Measurements from ENCODE around the gene PRAMEF13.
"Not testable (repeated sequence)": the region's sequence is repeated elsewhere in the genome, so short reads cannot be mapped to it uniquely, and the experiment has no call there.

PRAMEF13 gene

DNA sequence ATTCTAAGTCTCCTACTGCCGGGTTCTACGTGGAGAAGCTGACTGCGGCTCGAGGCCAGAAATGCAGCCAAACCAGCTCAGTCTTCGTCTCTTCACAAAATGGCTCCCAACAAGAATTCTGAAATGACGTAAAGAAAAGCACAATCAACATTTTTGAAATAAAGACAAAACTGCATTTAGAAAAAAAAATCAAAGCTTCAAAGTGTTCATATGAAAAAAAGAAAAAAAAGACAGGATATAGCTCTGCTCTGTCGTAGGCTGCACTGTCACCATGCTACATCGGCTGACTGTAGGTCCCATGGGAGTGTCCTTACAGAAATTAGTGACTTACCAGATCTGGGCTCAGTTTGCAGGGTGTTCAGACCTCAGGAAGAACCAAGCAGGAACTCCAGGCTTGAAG, 35.7 kb downstream of the PRAMEF13 start, which contains the start of gene HNRNPCL4:
HNRNPCL4 (minus strand) TSS at position 101 of the 400 bp plus-strand sequence. CDS start 164 bp downstream, outside the sequence.
- DNase-seq (ENCODE audit: low read depth in 2 of 2) = not testable (repeated sequence)

DNA sequence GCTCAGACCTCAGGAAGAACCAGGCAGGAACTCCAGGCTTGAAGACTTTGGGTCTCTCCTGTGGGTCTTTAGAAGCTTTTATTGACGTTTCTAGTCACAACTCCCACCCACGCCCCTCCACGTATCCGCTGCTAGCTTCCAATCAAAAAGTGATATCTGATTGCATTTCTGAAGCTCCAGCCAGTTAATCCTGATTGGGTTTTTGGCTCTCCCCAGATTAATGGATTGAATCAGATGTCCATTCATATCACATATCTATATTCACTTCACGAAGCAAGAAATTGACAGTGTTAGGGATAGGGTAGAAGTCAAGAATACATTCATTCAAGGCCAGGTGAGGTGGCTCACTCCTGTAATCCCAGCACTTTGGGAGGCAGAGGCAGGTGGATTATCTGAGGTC, 45.3 kb downstream of the PRAMEF13 start, which contains the start of gene PRAMEF26:
PRAMEF26 (minus strand) TSS at position 101 of the 400 bp plus-strand sequence. CDS start 2,914 bp downstream, outside the sequence.
- DNase-seq (ENCODE audit: low read depth in 2 of 2) = not testable (repeated sequence)

Measured in stimulated activated CD8-positive, alpha-beta memory T cell treated with anti-CD3 and anti-CD28 coated beads, Interleukin-15, amount 100 ng/mL, for 48 hours (primary cell).